ENCODE results near the gene SLIT3. TPM values are rescaled to one million over a fixed set of nuclear protein-coding genes. Genes with fewer than 3 reads are reported as not detected.

The SLIT3 gene
- total and polyA plus RNA-seq, 2 donors (not counting 3 experiments of a cell fraction or from before 2014, with no cell fraction given) = 0.90 to 1.0 TPM

GRCh38 chr5:168860503-168860902, 440.4 kb downstream of the SLIT3 start:
- Histone ChIP-seq H3K4me2 (ENCODE audit: insufficient read depth, low read length) (no peak overlapping the region), H2AFZ (ENCODE audit: low read depth, low read length) (no peak overlapping the region), H3K4me1 (ENCODE audit: control insufficient read depth, extremely low read depth, insufficient read depth, low read length) (no peaks in the 10 kb centered on the region), H3K4me3 (replicated peaks in 1 of 3; ENCODE audit: insufficient read depth in 1 of 3, low read depth in 1 of 3, low read length in 3 of 3) (no peak overlapping the region), H3K27me3 (ENCODE audit: control insufficient read depth in 2 of 2, insufficient read depth in 2 of 2, low read length in 2 of 2) (no peaks in the 10 kb centered on the region), H3K79me2 (ENCODE audit: control insufficient read depth, insufficient read depth, low read length) (no peaks in the 10 kb centered on the region), H3K9me3 (replicated peaks; ENCODE audit: control insufficient read depth, insufficient read depth, low read length) (no peaks in the 10 kb centered on the region), H3K27ac (ENCODE audit: insufficient read depth, low read depth, low read length) (no peak overlapping the region), H3K36me3 (ENCODE audit: control insufficient read depth in 2 of 2, extremely low read depth in 1 of 2, insufficient read depth in 2 of 2, low read length in 2 of 2) (no peaks in the 10 kb centered on the region), H3K9me1 (replicated peaks; ENCODE audit: control insufficient read depth, extremely low read depth, insufficient read depth, low read length) (no peaks in the 10 kb centered on the region), H3K9ac (replicated peaks; ENCODE audit: extremely low read depth, insufficient read depth, low read length) (no peak overlapping the region), H4K20me1 (replicated peaks; ENCODE audit: control insufficient read depth, extremely low read depth, insufficient read depth, low read length) (no peaks in the 10 kb centered on the region)
- dilution Hi-C loops (cut with MboI; ENCODE audit: extremely low pct_ligation_motif_present, low sequenced_read_pairs) (no loop called here), intact Hi-C loops (cut with micrococcal nuclease) (no loop called here)
- DNase-seq (ENCODE audit: low read depth, low spot score) (no peak), FAIRE-seq (no peak)
- no TSS peak for BruUV-seq (replicated peaks)
- ChIA-PET CTCF (no interaction called here), POLR2A (no interaction called here)
- TF ChIP-seq FOS (IDR thresholded peaks at IDR 0.05; ENCODE audit: borderline replicate concordance, insufficient read depth, low read length) (no peak), POLR2A (IDR thresholded peaks at IDR 0.05; ENCODE audit: low read depth, low read length) (no peak), GATA2 (IDR thresholded peaks at IDR 0.05; ENCODE audit: insufficient read depth, insufficient read length, low read depth, low read length) (no peak), JUN (IDR thresholded peaks at IDR 0.05; ENCODE audit: borderline replicate concordance, insufficient read depth, insufficient read length, low read depth) (no peak), EZH2 (IDR thresholded peaks at IDR 0.05; ENCODE audit: borderline replicate concordance, low read depth, low read length, severe bottlenecking) (no peak), MYC (IDR thresholded peaks at IDR 0.05; ENCODE audit: low read depth, low read length) (no peak), POLR2AphosphoS5 (IDR thresholded peaks at IDR 0.05; ENCODE audit: insufficient read depth, low read depth, low read length) (no peak)
- TF ChIP-seq, protein P1, sequence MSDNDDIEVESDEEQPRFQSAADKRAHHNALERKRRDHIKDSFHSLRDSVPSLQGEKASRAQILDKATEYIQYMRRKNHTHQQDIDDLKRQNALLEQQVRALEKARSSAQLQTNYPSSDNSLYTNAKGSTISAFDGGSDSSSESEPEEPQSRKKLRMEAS (IDR thresholded peaks at IDR 0.05; ENCODE audit: insufficient read depth, insufficient read length) = no peak
- TF ChIP-seq, protein P2, sequence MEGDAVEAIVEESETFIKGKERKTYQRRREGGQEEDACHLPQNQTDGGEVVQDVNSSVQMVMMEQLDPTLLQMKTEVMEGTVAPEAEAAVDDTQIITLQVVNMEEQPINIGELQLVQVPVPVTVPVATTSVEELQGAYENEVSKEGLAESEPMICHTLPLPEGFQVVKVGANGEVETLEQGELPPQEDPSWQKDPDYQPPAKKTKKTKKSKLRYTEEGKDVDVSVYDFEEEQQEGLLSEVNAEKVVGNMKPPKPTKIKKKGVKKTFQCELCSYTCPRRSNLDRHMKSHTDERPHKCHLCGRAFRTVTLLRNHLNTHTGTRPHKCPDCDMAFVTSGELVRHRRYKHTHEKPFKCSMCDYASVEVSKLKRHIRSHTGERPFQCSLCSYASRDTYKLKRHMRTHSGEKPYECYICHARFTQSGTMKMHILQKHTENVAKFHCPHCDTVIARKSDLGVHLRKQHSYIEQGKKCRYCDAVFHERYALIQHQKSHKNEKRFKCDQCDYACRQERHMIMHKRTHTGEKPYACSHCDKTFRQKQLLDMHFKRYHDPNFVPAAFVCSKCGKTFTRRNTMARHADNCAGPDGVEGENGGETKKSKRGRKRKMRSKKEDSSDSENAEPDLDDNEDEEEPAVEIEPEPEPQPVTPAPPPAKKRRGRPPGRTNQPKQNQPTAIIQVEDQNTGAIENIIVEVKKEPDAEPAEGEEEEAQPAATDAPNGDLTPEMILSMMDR (IDR thresholded peaks at IDR 0.05; ENCODE audit: extremely low read depth in 1 of 2, insufficient read depth in 1 of 2, low read depth in 1 of 2, low read length in 2 of 2) = no peak
